Measurements from ENCODE around the gene MINDY4. TPM values are rescaled to one million over a fixed set of nuclear protein-coding genes. Genes with fewer than 3 reads are reported as not detected.
A peak's percentile ranks its signal among the peaks of the same experiment; 100 is the strongest.

Gene MINDY4
- total RNA-seq, 2 donors from 2014 or later, result 0.74 to 1.4 TPM

GRCh38 chr7:30848121-30848855 lies 77.1 kb downstream of the MINDY4 start:
- Mint-ChIP-seq H3K36me3 (ENCODE audit: low read depth) (no peaks in the 10 kb centered on the region), H3K4me3 (no peak overlapping the region), H3K9me3 (no peaks in the 10 kb centered on the region), H3K27me3 (no peaks in the 10 kb centered on the region), H3K27ac (no peak overlapping the region), H3K4me1 (no peaks in the 10 kb centered on the region)
- no peak for ATAC-seq (replicated peaks)

GRCh38 chr7:30849565-30849964 lies 78.3 kb downstream of the MINDY4 start:
- Mint-ChIP-seq H3K4me1 (no peaks in the 10 kb centered on the region), H3K9me3 (no peaks in the 10 kb centered on the region), H3K27ac (peak overlapping the region; percentile 3), H3K36me3 (ENCODE audit: low read depth) (no peaks in the 10 kb centered on the region), H3K27me3 (no peaks in the 10 kb centered on the region), H3K4me3 (no peak overlapping the region)
- ATAC-seq (replicated peaks), result no peak

GRCh38 chr7:30850426-30850825 lies 79.2 kb downstream of the MINDY4 start:
- Mint-ChIP-seq H3K27me3 (no peaks in the 10 kb centered on the region), H3K27ac (no peak overlapping the region), H3K4me1 (no peaks in the 10 kb centered on the region), H3K36me3 (ENCODE audit: low read depth) (no peaks in the 10 kb centered on the region), H3K4me3 (no peak overlapping the region), H3K9me3 (no peaks in the 10 kb centered on the region)
- ATAC-seq (replicated peaks), result no peak

GRCh38 chr7:30851651-30852307 lies 80.6 kb downstream of the MINDY4 start:
- Mint-ChIP-seq H3K9me3 (no peaks in the 10 kb centered on the region), H3K27ac (no peak overlapping the region), H3K36me3 (ENCODE audit: low read depth) (no peaks in the 10 kb centered on the region), H3K4me1 (no peaks in the 10 kb centered on the region), H3K27me3 (no peaks in the 10 kb centered on the region), H3K4me3 (no peak overlapping the region)
- no peak for ATAC-seq (replicated peaks)

GRCh38 chr7:30852308-30852684 lies 81.1 kb downstream of the MINDY4 start:
- H3K36me3 Mint-ChIP-seq (ENCODE audit: low read depth), result no peaks in the 10 kb centered on the region
- H3K27me3 Mint-ChIP-seq, result no peaks in the 10 kb centered on the region
- no peaks in the 10 kb centered on the region for H3K4me1 Mint-ChIP-seq
- no peaks in the 10 kb centered on the region for H3K9me3 Mint-ChIP-seq
- no peak for ATAC-seq (replicated peaks)
- H3K27ac Mint-ChIP-seq, result no peak overlapping the region
- H3K4me3 Mint-ChIP-seq, result no peak overlapping the region

GRCh38 chr7:30852744-30853288 lies 81.6 kb downstream of the MINDY4 start:
- Mint-ChIP-seq H3K4me1 (no peaks in the 10 kb centered on the region), H3K36me3 (ENCODE audit: low read depth) (no peaks in the 10 kb centered on the region), H3K27ac (no peak overlapping the region), H3K27me3 (no peaks in the 10 kb centered on the region), H3K4me3 (no peak overlapping the region), H3K9me3 (no peaks in the 10 kb centered on the region)
- ATAC-seq (replicated peaks), result no peak

- Mint-ChIP-seq H3K27ac (no peak overlapping the region), H3K27me3 (no peaks in the 10 kb centered on the region), H3K4me1 (no peaks in the 10 kb centered on the region), H3K4me3 (no peak overlapping the region), H3K36me3 (ENCODE audit: low read depth) (no peaks in the 10 kb centered on the region), H3K9me3 (no peaks in the 10 kb centered on the region)
- no peak for ATAC-seq (replicated peaks)
Observed at GRCh38 chr7:30853576-30853975, 82.4 kb downstream of the MINDY4 start.

GRCh38 chr7:30855936-30856335 lies 84.7 kb downstream of the MINDY4 start:
- Mint-ChIP-seq H3K4me3 (no peak overlapping the region), H3K36me3 (ENCODE audit: low read depth) (no peaks in the 10 kb centered on the region), H3K27ac (no peak overlapping the region), H3K9me3 (no peaks in the 10 kb centered on the region), H3K27me3 (no peaks in the 10 kb centered on the region), H3K4me1 (no peaks in the 10 kb centered on the region)
- no peak for ATAC-seq (replicated peaks)

GRCh38 chr7:30858576-30858975 lies 87.4 kb downstream of the MINDY4 start:
- ATAC-seq (replicated peaks), result no peak
- Mint-ChIP-seq H3K27ac (no peak overlapping the region), H3K36me3 (ENCODE audit: low read depth) (no peaks in the 10 kb centered on the region), H3K4me3 (no peak overlapping the region), H3K9me3 (no peaks in the 10 kb centered on the region), H3K27me3 (no peaks in the 10 kb centered on the region), H3K4me1 (no peaks in the 10 kb centered on the region)

GRCh38 chr7:30859202-30859939 lies 88.2 kb downstream of the MINDY4 start:
- Mint-ChIP-seq H3K4me1 (no peaks in the 10 kb centered on the region), H3K27ac (no peak overlapping the region), H3K36me3 (ENCODE audit: low read depth) (no peaks in the 10 kb centered on the region), H3K27me3 (no peaks in the 10 kb centered on the region), H3K4me3 (no peak overlapping the region), H3K9me3 (no peaks in the 10 kb centered on the region)
- ATAC-seq (replicated peaks), result no peak

- Mint-ChIP-seq H3K27ac (no peak overlapping the region), H3K4me3 (no peak overlapping the region), H3K9me3 (no peaks in the 10 kb centered on the region), H3K36me3 (ENCODE audit: low read depth) (no peaks in the 10 kb centered on the region), H3K4me1 (no peaks in the 10 kb centered on the region), H3K27me3 (no peaks in the 10 kb centered on the region)
- ATAC-seq (replicated peaks), result no peak
Observed at GRCh38 chr7:30859940-30860496, 88.8 kb downstream of the MINDY4 start.

GRCh38 chr7:30861612-30862011 lies 90.4 kb downstream of the MINDY4 start:
- Mint-ChIP-seq H3K4me3 (no peak overlapping the region), H3K36me3 (ENCODE audit: low read depth) (no peaks in the 10 kb centered on the region), H3K9me3 (no peaks in the 10 kb centered on the region), H3K27ac (no peak overlapping the region), H3K27me3 (no peaks in the 10 kb centered on the region), H3K4me1 (no peaks in the 10 kb centered on the region)
- no peak for ATAC-seq (replicated peaks)

- no peak overlapping the region for H3K4me3 Mint-ChIP-seq
- no peak overlapping the region for H3K27ac Mint-ChIP-seq
- H3K27me3 Mint-ChIP-seq, result no peaks in the 10 kb centered on the region
Observed at GRCh38 chr7:30862995-30863705, 91.9 kb downstream of the MINDY4 start.

GRCh38 chr7:30863706-30864035 lies 92.5 kb downstream of the MINDY4 start:
- Mint-ChIP-seq H3K27ac (no peak overlapping the region), H3K9me3 (no peaks in the 10 kb centered on the region), H3K4me3 (no peak overlapping the region), H3K27me3 (no peaks in the 10 kb centered on the region), H3K36me3 (ENCODE audit: low read depth) (no peaks in the 10 kb centered on the region), H3K4me1 (no peaks in the 10 kb centered on the region)
- ATAC-seq (replicated peaks), result no peak

More at GRCh38 chr7:30862995-30863705, 91.9 kb downstream of the MINDY4 start:
- no peak for ATAC-seq (replicated peaks)
- no peaks in the 10 kb centered on the region for H3K4me1 Mint-ChIP-seq
- no peaks in the 10 kb centered on the region for H3K9me3 Mint-ChIP-seq
- H3K36me3 Mint-ChIP-seq (ENCODE audit: low read depth), result no peaks in the 10 kb centered on the region
